ENCODE measurements around the gene MAP1A. TPM values are rescaled to one million over a fixed set of nuclear protein-coding genes. Genes with fewer than 3 reads are reported as not detected.
"Not testable (repeated sequence)": the region's sequence is repeated elsewhere in the genome, so short reads cannot be mapped to it uniquely, and the experiment has no call there.

MAP1A gene
- total RNA-seq, 4 donors from 2014 or later: 5.9 to 27.6 (median 12.8) TPM

DNA sequence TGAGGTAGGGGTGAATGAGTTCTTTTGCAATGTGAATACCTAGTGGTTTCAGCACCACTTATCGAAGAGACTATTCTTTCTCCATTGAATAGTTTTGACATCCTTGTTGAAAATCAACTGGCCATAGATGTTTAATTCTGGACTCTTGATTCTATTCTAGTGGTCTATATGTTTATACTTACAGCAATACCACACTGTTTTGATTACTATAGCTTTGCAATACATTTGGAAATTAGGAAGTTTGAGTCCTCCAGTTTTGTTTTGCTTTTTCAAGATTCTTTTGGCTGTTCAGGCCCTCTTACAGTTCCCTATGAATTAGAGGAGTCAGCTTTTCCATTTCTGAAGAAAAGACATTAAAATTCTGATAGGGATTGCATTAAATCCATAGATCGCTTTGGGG lies 30.1 kb downstream of the MAP1A start:
- Histone ChIP-seq H3K9me3 (no peaks in the 10 kb centered on the region), H3K27me3 (no peaks in the 10 kb centered on the region), H3K36me3 (no peaks in the 10 kb centered on the region), H3K4me1 (no peaks in the 10 kb centered on the region), H3K4me3 (no peak overlapping the region), H3K27ac (no peak overlapping the region)
- DNase-seq: no peak
- TF ChIP-seq POLR2A (IDR thresholded peaks at IDR 0.05): no peak
- TF ChIP-seq, protein P1, sequence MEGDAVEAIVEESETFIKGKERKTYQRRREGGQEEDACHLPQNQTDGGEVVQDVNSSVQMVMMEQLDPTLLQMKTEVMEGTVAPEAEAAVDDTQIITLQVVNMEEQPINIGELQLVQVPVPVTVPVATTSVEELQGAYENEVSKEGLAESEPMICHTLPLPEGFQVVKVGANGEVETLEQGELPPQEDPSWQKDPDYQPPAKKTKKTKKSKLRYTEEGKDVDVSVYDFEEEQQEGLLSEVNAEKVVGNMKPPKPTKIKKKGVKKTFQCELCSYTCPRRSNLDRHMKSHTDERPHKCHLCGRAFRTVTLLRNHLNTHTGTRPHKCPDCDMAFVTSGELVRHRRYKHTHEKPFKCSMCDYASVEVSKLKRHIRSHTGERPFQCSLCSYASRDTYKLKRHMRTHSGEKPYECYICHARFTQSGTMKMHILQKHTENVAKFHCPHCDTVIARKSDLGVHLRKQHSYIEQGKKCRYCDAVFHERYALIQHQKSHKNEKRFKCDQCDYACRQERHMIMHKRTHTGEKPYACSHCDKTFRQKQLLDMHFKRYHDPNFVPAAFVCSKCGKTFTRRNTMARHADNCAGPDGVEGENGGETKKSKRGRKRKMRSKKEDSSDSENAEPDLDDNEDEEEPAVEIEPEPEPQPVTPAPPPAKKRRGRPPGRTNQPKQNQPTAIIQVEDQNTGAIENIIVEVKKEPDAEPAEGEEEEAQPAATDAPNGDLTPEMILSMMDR (IDR thresholded peaks at IDR 0.05): no peak
- intact Hi-C loops (cut with DNase I; ENCODE audit: low total_unique reads): no loop called here

DNA sequence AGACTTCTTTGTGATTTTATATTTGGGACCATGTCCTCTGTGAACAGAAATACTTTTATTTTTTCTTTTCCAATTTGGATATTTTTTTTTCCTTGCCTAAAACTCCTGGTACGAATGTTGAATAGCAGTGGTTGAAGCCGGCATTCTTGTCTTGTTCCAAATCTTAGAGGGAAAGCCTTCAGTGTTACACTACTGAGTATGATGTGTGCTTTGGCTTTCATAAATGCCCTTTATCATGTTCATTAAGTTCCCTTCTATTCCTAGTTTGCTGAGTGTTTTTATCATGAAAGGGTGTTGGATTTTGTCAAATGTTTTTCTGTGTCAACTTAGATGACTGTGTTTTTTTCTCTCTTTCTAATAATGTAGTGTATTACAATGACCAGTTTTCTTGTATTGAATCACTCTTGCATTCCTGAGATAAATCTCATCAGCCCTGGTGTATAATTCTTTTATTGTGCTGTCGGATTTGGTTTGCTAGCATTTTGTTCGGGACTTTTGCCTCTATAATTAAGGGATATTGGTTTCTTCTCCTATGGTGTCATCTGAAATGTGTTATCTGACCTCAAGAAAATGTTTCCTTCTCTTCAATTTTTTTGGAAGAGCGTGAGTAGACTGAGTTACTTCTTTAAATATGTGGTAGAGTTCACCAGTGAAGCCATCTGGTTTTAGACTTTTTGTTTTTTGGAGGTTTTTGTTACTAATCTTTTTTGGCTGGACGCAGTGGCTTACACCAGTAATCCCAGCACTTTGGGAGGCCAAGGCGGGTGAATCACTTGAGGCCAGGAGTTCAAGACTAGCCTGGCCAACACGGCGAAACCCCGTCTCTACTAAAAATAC lies 33.3 kb downstream of the MAP1A start:
- Histone ChIP-seq H3K36me3 (no peaks in the 10 kb centered on the region), H3K27ac (peak overlapping the region in 1 of 2 donors; percentile 34), H3K4me3 (no peak overlapping the region), H3K9me3 (no peaks in the 10 kb centered on the region), H3K4me1 (no peaks in the 10 kb centered on the region), H3K27me3 (no peaks in the 10 kb centered on the region)
- DNase-seq: no peak
- TF ChIP-seq, protein P1 (IDR thresholded peaks at IDR 0.05): no peak
- no peak for TF ChIP-seq POLR2A (IDR thresholded peaks at IDR 0.05)
- intact Hi-C loops (cut with DNase I; ENCODE audit: low total_unique reads): no loop called here

- no peaks in the 10 kb centered on the region for H3K9me3 ChIP-seq
- no peak overlapping the region for H3K27ac ChIP-seq
- H3K4me3 ChIP-seq: no peak overlapping the region
- DNase-seq: no peak
- no peak for TF ChIP-seq POLR2A (IDR thresholded peaks at IDR 0.05)
- TF ChIP-seq, protein P1 (IDR thresholded peaks at IDR 0.05): no peak
- H3K36me3 ChIP-seq: no peaks in the 10 kb centered on the region
- no peaks in the 10 kb centered on the region for H3K27me3 ChIP-seq
- H3K4me1 ChIP-seq: no peaks in the 10 kb centered on the region
- intact Hi-C loops (cut with DNase I; ENCODE audit: low total_unique reads): no loop called here
These were observed 34.8 kb downstream of the MAP1A start for GRCh38 chr15:43552256-43552655.

DNA sequence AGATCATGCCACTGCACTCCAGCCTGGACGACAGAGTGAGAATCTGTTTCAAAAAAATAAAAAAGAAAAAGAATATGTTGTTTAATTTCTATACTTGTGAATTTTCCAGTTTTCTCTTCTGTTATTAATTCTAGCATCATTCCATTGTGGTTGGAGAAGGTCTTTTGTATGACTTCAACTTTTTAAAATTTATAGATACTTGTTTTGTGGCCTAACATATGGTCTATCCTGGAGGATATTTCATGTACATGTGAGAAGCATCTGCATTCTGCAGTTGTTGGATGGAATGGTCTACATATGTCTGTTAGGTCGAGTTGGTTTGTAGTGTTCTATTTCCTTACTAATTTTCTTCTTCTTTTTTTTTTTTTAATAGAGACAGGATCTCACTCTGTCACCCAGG lies 35.6 kb downstream of the MAP1A start:
- H3K4me3 ChIP-seq: no peak overlapping the region
- no peaks in the 10 kb centered on the region for H3K4me1 ChIP-seq
- intact Hi-C loops (cut with DNase I; ENCODE audit: low total_unique reads): no loop called here
- no peaks in the 10 kb centered on the region for H3K9me3 ChIP-seq
- no peaks in the 10 kb centered on the region for H3K27me3 ChIP-seq
- no peak overlapping the region for H3K27ac ChIP-seq
- TF ChIP-seq, protein P1 (IDR thresholded peaks at IDR 0.05): no peak
- no peak for TF ChIP-seq POLR2A (IDR thresholded peaks at IDR 0.05)
- DNase-seq: no peak
- no peaks in the 10 kb centered on the region for H3K36me3 ChIP-seq

- H3K27ac ChIP-seq; H3K4me3 ChIP-seq; DNase-seq; H3K27me3 ChIP-seq; H3K4me1 ChIP-seq; H3K36me3 ChIP-seq; H3K9me3 ChIP-seq; intact Hi-C loops (cut with DNase I; ENCODE audit: low total_unique reads): not testable (repeated sequence)
These were observed 45.3 kb downstream of the MAP1A start for GRCh38 chr15:43562753-43563152.

DNA sequence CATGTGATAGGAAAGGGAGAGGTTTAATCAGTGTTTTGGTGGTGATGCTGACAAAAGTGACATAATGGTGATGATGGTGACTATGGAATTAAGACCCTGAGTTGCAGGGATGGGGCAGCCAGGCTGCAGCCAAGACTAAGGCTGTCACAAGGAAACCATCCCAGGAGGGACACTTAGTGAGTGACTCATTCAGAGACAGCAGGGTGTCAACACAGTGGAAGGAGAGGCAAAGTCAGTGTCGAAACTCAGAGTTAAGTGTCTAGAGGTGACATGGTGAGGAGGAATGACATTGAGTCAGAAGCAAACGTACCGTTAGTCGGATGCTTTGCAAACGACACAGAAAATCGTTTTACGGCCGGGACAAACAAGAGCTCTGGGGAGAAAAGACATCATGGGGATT lies 46.4 kb downstream of the MAP1A start:
- H3K9me3 ChIP-seq; H3K4me3 ChIP-seq; DNase-seq; H3K36me3 ChIP-seq; intact Hi-C loops (cut with DNase I; ENCODE audit: low total_unique reads); H3K4me1 ChIP-seq; H3K27ac ChIP-seq; H3K27me3 ChIP-seq: not testable (repeated sequence)

DNA sequence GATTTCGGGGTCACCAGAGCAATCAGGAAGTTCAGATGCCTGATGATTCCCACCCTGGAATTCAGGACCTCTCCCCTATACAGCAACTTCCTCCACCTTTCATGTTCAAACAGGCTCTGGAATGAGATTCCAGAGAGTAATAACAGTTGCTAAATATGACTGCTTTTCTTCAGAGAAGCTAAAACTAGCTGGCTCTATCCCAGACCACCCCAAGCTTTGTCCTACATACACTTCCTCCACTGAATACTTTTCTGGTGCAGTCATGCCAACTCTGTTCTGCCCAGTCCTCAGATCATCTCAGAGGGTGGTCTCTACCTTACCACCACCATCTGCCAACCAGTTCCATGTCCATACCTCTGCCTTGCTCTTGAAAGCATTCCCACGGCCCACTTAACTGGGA lies 49.2 kb downstream of the MAP1A start:
- H3K36me3 ChIP-seq; intact Hi-C loops (cut with DNase I; ENCODE audit: low total_unique reads); H3K9me3 ChIP-seq; DNase-seq; H3K4me1 ChIP-seq; H3K4me3 ChIP-seq; H3K27me3 ChIP-seq; H3K27ac ChIP-seq: not testable (repeated sequence)

- H3K27me3 ChIP-seq; H3K27ac ChIP-seq; DNase-seq; H3K4me3 ChIP-seq; H3K36me3 ChIP-seq; H3K4me1 ChIP-seq; H3K9me3 ChIP-seq; intact Hi-C loops (cut with DNase I; ENCODE audit: low total_unique reads): not testable (repeated sequence)
These were observed 57.2 kb downstream of the MAP1A start for GRCh38 chr15:43574607-43575006.
